VCaP (cell line): ENCODE results near the gene FMN1.

Experiments used
- H3K27ac ChIP-seq: fragments of 450-650 bp; 2 replicates; pipeline ENCODE4 v1.5.1; 2017
- TF ChIP-seq, protein P1 (sequence below): fragments of 450-650 bp; conservative IDR thresholded peaks from 2 replicates; pipeline ENCODE4 v1.5.1; 2017; ENCODE audit warnings: mild to moderate bottlenecking, moderate library complexity

Gene FMN1

GRCh38 chr15:32986147-32986546 is 208.4 kb downstream of the FMN1 start:
- TF ChIP-seq, protein P1, sequence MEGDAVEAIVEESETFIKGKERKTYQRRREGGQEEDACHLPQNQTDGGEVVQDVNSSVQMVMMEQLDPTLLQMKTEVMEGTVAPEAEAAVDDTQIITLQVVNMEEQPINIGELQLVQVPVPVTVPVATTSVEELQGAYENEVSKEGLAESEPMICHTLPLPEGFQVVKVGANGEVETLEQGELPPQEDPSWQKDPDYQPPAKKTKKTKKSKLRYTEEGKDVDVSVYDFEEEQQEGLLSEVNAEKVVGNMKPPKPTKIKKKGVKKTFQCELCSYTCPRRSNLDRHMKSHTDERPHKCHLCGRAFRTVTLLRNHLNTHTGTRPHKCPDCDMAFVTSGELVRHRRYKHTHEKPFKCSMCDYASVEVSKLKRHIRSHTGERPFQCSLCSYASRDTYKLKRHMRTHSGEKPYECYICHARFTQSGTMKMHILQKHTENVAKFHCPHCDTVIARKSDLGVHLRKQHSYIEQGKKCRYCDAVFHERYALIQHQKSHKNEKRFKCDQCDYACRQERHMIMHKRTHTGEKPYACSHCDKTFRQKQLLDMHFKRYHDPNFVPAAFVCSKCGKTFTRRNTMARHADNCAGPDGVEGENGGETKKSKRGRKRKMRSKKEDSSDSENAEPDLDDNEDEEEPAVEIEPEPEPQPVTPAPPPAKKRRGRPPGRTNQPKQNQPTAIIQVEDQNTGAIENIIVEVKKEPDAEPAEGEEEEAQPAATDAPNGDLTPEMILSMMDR = no peak
- H3K27ac ChIP-seq = no peak overlapping the region

DNA sequence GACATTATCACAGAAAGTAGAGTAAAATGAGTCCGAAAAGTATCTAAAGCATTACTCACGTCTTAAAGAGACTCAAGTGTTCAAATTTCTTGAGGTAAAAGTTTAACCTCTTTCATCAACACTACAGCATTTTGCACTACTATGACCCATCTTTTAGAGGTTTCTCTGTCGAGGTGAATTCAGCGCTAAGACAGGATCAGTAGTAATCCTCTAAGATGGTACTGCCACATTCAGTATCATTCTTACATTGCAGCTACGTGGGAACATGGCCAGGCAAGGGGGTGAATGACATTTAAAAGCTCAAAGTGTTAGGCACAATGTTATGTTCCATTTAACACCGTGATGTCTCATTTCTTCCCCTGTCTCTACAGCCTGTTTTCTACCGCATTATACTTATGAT is 210.8 kb downstream of the FMN1 start:
- H3K27ac ChIP-seq = no peak overlapping the region
- TF ChIP-seq, protein P1 = no peak

DNA sequence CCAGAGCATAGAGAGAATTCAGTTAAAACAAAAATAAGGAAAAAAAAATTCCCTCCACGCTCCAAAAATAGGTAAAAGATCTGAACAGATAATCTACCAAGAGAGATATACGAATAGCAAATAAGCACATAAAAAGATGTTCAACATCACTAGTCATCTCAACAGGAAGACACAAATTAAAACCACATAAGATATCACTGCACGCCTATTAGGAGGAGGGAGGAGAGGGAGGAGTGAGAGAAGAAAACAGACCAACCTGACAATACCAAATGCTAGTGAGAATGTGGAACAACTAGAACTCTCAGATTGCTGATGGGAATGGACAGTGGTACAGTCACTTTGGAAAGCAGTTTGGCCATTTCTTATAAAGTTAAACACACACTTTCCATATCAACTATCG is 212.5 kb downstream of the FMN1 start:
- TF ChIP-seq, protein P1 = no peak
- no peak overlapping the region for H3K27ac ChIP-seq

DNA sequence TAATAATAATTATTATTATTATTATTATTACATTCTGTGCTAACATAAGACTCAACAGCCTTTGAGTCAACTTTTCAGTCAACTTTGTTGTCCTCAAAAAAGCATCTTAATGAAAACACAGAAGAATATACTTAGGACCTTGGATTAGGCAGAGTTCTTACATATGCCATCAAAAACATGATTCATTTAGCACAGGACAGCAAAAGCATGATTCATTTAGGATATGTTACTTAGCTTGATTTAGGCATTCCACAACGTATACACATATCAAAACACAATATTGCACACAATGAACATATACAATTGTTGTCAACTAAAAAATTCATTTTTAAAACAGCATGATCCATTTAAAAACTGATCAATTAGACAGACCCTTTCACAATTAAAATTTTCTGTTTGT is 213.0 kb downstream of the FMN1 start:
- TF ChIP-seq, protein P1 = no peak
- no peak overlapping the region for H3K27ac ChIP-seq

- H3K27ac ChIP-seq = no peak overlapping the region
- TF ChIP-seq, protein P1 = no peak
Observed at GRCh38 chr15:32979710-32980109, 214.8 kb downstream of the FMN1 start.

DNA sequence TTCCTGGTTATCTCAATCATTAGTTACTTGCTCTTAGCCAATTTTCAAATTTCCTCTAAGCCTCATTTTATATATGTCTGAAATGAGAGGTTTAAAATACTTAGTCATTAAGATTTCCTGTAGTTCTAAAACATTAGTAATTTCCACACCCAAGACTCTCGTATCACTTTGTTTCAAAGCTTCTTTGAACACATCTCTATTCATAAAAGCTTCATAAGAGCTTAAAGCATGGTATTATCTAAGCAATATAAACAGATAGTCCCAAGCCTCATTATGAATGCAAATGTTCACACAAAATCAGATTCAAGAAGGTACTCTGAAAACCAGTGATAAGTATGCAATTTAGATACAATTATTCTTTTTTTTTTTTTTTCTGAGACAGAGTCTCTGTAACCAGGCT is 217.0 kb downstream of the FMN1 start:
- no peak overlapping the region for H3K27ac ChIP-seq
- TF ChIP-seq, protein P1 = no peak

DNA sequence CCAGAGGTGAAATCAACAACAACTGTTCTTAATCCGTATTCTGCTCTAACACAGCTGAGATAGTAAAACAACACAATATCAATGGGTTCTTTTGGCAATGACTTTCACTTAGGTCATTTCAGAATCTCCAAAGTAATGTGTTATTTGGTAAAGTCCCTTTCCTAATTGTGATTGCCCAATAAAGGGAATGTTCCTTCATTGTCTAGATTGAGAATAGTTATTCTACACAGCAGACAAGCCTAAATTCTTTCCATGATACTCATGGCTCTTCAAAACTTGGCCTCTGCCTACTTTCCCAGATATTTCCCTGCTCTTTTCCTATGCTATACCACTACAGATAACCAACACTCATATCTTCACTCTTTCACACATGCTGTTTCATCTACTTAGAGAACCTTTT is 219.8 kb downstream of the FMN1 start:
- TF ChIP-seq, protein P1 = no peak

GRCh38 chr15:32972686-32973085 is 221.8 kb downstream of the FMN1 start:
- TF ChIP-seq, protein P1 = no peak

More for the DNA sequence above, 219.8 kb downstream of the FMN1 start:
- H3K27ac ChIP-seq = no peak overlapping the region

More at GRCh38 chr15:32972686-32973085, 221.8 kb downstream of the FMN1 start:
- no peak overlapping the region for H3K27ac ChIP-seq
